Pancreas (tissue), 10 donors: ENCODE results near the gene MAGI1. TPM values are rescaled to one million over a fixed set of nuclear protein-coding genes. Genes with fewer than 3 reads are reported as not detected.

Experiments used
- ATAC-seq, 4 donors: fragments of 200-7000 bp; cut with Tn5 transposase; one replicate each; pipeline versions ENCODE4 v1.8.0 to v1.9.1; 2020; ENCODE audit warnings: mild to moderate bottlenecking in 4 of 4, moderate library complexity in 4 of 4
- DNase-seq, 6 donors: peaks; one replicate each; pipeline ENCODE4 v3.0.0-alpha.2; 2020
- FAIRE-seq: peaks from 2 replicates; lab custom pipeline; 2012; peaks lifted over from hg19 to GRCh38; lab: Jason Lieb, UNC
- H3K27ac ChIP-seq, 4 donors: fragments of 200-600 bp; sonication (generic); 1 replicate in 3 of 4; 2 replicates in 1 of 4; pipeline versions ENCODE4 v1.5.0 to v1.8.0; 2020
- H3K27me3 ChIP-seq, 4 donors: fragments of 200-600 bp; one replicate each; pipeline ENCODE4 v1.8.0; 2021
- H3K36me3 ChIP-seq, 3 donors: fragments of 200-600 bp; sonication (generic) in 1 of 3; one replicate each; pipeline versions ENCODE4 v1.5.0 to v1.8.0; 2020 to 2021
- H3K4me1 ChIP-seq, 3 donors: fragments of 200-600 bp; one replicate each; pipeline ENCODE4 v1.8.0; 2021
- H3K4me3 ChIP-seq, 4 donors: fragments of 200-600 bp; sonication (generic) in 2 of 4; one replicate each; pipeline versions ENCODE4 v1.5.0 to v1.8.0; 2020 to 2021
- H3K9me3 ChIP-seq, 4 donors: fragments of 200-600 bp; one replicate each; pipeline ENCODE4 v1.8.0; 2021
- WGBS, 2 donors: extraction: QIAGEN DNeasy Blood & Tissue Kit; methylation state at CpG; one replicate each; pipeline ENCODE4 v1.1.7; 2013; 5-methylcytosine and 5-hydroxymethylcytosine counted together
- intact Hi-C, 3 donors: fragments of 100-400 bp; cut with DNase I; formaldehyde crosslinking; loops; one replicate each; pipeline versions ENCODE4 v1.11.1 to v1.14.2; 2022
- polyA plus RNA-seq, 2 donors: library from polyadenylated mRNA; stranded (reverse); fragments of 200-250 nt; gene quantifications; one replicate each; pipeline ENCODE4 v1.2.3, GENCODE V29; 2013
- total RNA-seq, 6 donors: library from RNA; stranded (reverse); fragmentation: NEBNext Ultra II Directional in 4 of 6; extraction: Animal tissue kit (Norgen Biotek cat#: 25700) in 4 of 6; gene quantifications; one replicate each; pipeline versions ENCODE4 v1.2.1 to v1.2.4, GENCODE V29; 2021 to 2023
- TF ChIP-seq, protein P1 (sequence below), 4 donors: fragments of 200-600 bp; sonication (generic) in 3 of 4; IDR thresholded peaks; one replicate each; pipeline versions ENCODE4 v1.5.0 to v1.8.0; 2021; ENCODE audit warnings: antibody characterized with exemption in 4 of 4
- donor health status: healthy with polysubstance abuse.
- donor health status: DM: no; HTN: no; CAD: no; lungs with moderate emphysema.
- donor health status: DM: no; HTN: no; CAD: no.
- donor health status: control.
- donor health status: control.
- donor health status: Bipolar disorder and iron deficiency.
- donor health status: DM: yes; HTN: yes; CAD: no.
- donor health status: DM: no; HTN: no; CAD: no.
- donor health status: DM: no; HTN: no; CAD: no.
- donor health status: DM: yes; HTN: yes; CAD: no.

The MAGI1 gene
- total and polyA plus RNA-seq, 8 donors = 19.7 to 45.1 (median 28.0) TPM

DNA sequence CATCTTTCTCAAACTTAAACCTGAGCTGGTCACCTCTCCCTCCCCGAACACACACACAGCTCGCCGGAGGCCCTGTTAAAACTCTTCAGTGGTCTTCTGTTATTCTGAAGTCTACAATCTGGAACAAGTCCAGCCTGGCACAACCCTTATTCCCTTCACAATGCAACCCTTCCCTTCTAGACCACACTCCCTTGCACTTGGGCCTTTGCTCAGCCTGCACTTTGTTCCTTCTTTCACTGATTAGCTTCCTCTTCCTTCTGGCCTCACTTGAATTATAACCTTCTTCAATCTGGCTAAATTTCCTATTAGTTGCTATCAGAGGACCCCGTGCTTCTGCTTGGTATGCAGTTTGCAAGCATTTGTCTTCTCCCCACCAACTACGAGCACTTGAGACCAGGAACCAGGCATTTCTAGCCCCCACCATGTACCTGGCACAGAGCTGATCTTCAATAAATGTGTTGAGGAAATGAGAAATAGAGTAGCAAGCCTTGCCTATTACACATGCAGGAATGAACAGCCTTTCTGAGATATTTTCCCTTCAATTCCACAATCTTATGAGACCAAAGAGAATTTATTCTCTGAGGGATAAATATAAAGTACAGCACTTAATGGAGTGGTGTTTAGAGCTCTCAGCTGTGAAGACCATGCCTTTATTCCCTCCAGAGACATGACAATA is 687.8 kb downstream of the MAGI1 start:
- Histone ChIP-seq H3K9me3 (no peaks in the 10 kb centered on the region), H3K4me3 (no peak overlapping the region), H3K36me3 (no peaks in the 10 kb centered on the region), H3K27ac (no peak overlapping the region), H3K4me1 (no peaks in the 10 kb centered on the region), H3K27me3 (no peaks in the 10 kb centered on the region)
- no peak for ATAC-seq
- intact Hi-C loops = no loop called here
- WGBS, 2 donors = 88 to 90% methylated on average over 5 of the region's 5 CpGs
- no peak for DNase-seq
- no peak for FAIRE-seq
- TF ChIP-seq, protein P1, sequence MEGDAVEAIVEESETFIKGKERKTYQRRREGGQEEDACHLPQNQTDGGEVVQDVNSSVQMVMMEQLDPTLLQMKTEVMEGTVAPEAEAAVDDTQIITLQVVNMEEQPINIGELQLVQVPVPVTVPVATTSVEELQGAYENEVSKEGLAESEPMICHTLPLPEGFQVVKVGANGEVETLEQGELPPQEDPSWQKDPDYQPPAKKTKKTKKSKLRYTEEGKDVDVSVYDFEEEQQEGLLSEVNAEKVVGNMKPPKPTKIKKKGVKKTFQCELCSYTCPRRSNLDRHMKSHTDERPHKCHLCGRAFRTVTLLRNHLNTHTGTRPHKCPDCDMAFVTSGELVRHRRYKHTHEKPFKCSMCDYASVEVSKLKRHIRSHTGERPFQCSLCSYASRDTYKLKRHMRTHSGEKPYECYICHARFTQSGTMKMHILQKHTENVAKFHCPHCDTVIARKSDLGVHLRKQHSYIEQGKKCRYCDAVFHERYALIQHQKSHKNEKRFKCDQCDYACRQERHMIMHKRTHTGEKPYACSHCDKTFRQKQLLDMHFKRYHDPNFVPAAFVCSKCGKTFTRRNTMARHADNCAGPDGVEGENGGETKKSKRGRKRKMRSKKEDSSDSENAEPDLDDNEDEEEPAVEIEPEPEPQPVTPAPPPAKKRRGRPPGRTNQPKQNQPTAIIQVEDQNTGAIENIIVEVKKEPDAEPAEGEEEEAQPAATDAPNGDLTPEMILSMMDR (IDR thresholded peaks at IDR 0.05) = no peak

DNA sequence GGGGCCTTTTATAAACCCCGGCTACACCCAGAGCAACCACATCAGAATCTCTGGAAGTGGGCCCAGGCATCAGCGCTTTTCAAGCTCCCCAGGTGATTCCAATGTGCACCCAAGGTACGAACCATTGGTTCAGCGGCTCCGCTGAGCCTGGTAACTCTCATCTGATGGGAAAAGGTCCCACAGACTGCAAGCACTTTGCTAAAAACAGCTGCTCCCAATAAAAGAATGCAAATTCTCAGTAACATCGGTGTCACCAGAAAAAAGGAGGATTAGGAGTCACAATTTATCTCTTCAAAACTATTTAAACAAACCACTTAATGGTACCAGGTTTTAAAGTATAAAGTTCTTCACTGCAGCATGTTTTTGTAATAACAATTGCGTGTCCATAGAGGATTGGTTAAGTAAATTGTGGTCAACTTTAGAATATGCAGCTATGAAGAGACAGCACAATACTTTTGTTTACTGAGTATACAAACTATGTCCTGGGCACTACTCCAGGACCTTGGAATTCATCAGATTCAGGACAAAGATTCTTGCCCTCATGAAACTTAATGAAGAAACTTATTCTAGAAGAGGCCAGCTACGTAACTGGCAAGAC is 690.2 kb downstream of the MAGI1 start:
- no peaks in the 10 kb centered on the region for H3K4me1 ChIP-seq
- 90% methylated on average over 8 of the region's 8 CpGs for WGBS, 2 donors
- ATAC-seq = no peak

DNA sequence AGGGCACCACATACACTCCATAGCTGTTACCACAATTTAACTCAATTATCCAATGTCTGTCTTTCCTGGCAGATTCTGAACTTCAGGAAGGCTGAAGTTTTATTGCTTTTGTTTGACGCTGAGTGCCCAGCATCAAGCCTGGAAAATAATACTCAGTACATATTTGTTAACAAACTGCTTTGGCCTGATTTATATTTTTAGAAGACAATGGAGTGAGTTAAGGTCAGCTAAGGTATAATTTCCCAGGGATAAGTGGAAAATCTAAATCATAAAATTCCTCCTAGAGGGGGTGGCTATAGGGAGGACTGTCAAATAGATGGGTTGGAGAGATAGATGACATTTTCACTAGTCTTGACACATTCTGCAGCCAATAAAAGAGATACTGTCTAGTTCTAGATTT is 691.6 kb downstream of the MAGI1 start:
- Histone ChIP-seq H3K9me3 (no peaks in the 10 kb centered on the region), H3K27me3 (no peaks in the 10 kb centered on the region), H3K36me3 (no peaks in the 10 kb centered on the region), H3K4me3 (no peak overlapping the region), H3K27ac (no peak overlapping the region), H3K4me1 (no peaks in the 10 kb centered on the region)
- intact Hi-C loops = no loop called here
- WGBS, 2 donors = 92 to 96% methylated on average over 1 of the region's 1 CpG
- DNase-seq (no peak), ATAC-seq (no peak), FAIRE-seq (no peak)
- TF ChIP-seq, protein P1 (IDR thresholded peaks at IDR 0.05) = no peak

More for the DNA sequence above, 690.2 kb downstream of the MAGI1 start:
- Histone ChIP-seq H3K4me3 (no peak overlapping the region), H3K27me3 (no peaks in the 10 kb centered on the region), H3K27ac (no peak overlapping the region), H3K36me3 (no peaks in the 10 kb centered on the region), H3K9me3 (no peaks in the 10 kb centered on the region)
- DNase-seq = no peak
- TF ChIP-seq, protein P1 (IDR thresholded peaks at IDR 0.05) = no peak
- FAIRE-seq = no peak
- intact Hi-C loops = no loop called here

DNA sequence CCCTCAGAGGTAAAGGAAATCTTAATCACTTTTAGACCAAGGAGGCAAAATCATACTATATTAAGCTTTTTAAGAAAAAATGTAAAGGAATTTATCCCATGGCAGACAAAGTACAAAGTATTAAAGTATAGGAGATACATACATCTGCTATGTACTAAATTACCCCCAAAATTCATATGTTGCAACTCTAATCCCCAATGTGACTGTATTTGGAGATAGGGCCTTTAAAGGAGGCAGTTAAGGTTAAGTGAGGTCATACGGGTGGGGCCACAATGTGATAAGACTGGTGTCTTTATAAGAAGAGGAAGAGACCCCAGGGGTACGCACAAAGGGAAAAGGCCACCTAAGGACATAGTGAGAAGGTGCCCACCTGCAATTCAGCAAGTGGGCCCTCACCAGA is 693.9 kb downstream of the MAGI1 start:
- no peak overlapping the region for H3K27ac ChIP-seq
- no peak for ATAC-seq
- no peaks in the 10 kb centered on the region for H3K4me1 ChIP-seq
- no peaks in the 10 kb centered on the region for H3K9me3 ChIP-seq
- H3K36me3 ChIP-seq = no peaks in the 10 kb centered on the region
- no peak for FAIRE-seq
- H3K4me3 ChIP-seq = no peak overlapping the region
- no peak for DNase-seq
- TF ChIP-seq, protein P1 (IDR thresholded peaks at IDR 0.05) = no peak
- intact Hi-C loops = no loop called here
- no peaks in the 10 kb centered on the region for H3K27me3 ChIP-seq
- 84 to 98% methylated on average over 2 of the region's 2 CpGs for WGBS, 2 donors

DNA sequence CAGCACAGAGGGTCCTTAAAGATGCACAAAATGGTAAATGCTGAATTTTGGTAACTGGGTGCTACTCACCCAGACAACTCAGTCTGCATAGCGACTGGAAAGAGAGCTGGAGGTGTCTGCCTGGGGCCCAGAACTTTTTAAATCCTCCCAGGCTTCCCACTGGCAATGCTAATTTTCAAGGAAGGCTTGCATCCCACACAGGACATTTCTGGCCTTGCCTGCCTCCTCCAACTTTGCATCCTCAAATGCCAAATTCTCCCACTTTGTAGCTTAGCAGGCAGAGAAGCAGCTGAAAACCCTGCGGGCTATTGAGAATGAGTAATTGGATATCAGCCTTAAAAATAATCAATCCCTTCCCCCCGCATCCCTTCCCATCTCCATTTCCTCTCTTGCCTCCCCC is 694.3 kb downstream of the MAGI1 start:
- no peak for DNase-seq
- no peak overlapping the region for H3K4me3 ChIP-seq
- TF ChIP-seq, protein P1 (IDR thresholded peaks at IDR 0.05) = no peak
- 83 to 92% methylated on average over 3 of the region's 3 CpGs for WGBS, 2 donors
- intact Hi-C loops = no loop called here
- no peak overlapping the region for H3K27ac ChIP-seq
- no peak for ATAC-seq
- H3K27me3 ChIP-seq = no peaks in the 10 kb centered on the region
- H3K4me1 ChIP-seq = no peaks in the 10 kb centered on the region
- FAIRE-seq = no peak
- H3K9me3 ChIP-seq = no peaks in the 10 kb centered on the region
- no peaks in the 10 kb centered on the region for H3K36me3 ChIP-seq
